RWPE1 (cell line): ENCODE results near the gene IRF1.

Source experiments
- CTCF ChIA-PET: fragments of 350-600 bp; sonication (Branson Sonifier 250); formaldehyde crosslinking; extraction: SDS; loops from one replicate; lab custom pipeline; 2021; lab: Yijun Ruan, JAX
- POLR2A ChIA-PET: fragments of 400-600 bp; formaldehyde crosslinking; extraction: SDS; loops from one replicate; lab custom pipeline; 2020; ENCODE audit warnings: antibody characterized with exemption; ENCODE audit not compliant: low non-redundant PET; lab: Yijun Ruan, JAX
- DNase-seq: peaks from one replicate; pipeline ENCODE4 v3.0.0; 2012; ENCODE audit warnings: low spot score
- H3K27ac ChIP-seq: fragments of 450-650 bp; 2 replicates; pipeline ENCODE4 v1.5.1; 2017
- TF ChIP-seq, protein P1 (sequence below): fragments of 450-650 bp; conservative IDR thresholded peaks from 2 replicates; pipeline ENCODE4 v1.5.1; 2017; ENCODE audit warnings: low read depth, mild to moderate bottlenecking

The IRF1 gene

DNA sequence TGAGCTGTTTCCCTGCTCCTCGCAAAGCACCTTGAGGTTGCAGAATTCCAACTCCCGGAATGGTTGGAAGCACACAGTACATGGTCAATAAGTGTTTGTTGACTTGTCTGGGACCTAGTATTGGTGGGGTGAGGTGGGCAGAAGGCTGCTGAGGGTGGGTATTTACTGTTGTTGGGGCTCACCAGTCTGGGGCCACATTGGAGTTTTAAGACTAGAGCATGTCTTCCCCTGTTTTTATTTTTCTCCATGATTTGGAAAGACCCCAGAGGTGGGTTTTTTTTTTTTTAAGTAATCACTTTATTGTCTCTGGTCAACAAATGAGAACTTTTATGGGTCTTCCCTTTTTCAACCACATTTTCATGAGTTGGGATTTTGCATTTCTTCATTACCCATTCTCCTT lies 55.1 kb downstream of the IRF1 start:
- no peak for DNase-seq
- TF ChIP-seq, protein P1, sequence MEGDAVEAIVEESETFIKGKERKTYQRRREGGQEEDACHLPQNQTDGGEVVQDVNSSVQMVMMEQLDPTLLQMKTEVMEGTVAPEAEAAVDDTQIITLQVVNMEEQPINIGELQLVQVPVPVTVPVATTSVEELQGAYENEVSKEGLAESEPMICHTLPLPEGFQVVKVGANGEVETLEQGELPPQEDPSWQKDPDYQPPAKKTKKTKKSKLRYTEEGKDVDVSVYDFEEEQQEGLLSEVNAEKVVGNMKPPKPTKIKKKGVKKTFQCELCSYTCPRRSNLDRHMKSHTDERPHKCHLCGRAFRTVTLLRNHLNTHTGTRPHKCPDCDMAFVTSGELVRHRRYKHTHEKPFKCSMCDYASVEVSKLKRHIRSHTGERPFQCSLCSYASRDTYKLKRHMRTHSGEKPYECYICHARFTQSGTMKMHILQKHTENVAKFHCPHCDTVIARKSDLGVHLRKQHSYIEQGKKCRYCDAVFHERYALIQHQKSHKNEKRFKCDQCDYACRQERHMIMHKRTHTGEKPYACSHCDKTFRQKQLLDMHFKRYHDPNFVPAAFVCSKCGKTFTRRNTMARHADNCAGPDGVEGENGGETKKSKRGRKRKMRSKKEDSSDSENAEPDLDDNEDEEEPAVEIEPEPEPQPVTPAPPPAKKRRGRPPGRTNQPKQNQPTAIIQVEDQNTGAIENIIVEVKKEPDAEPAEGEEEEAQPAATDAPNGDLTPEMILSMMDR, result no peak
- no peak overlapping the region; the same call in 1 of the 2 replicates for H3K27ac ChIP-seq
- ChIA-PET POLR2A (no interaction called here), CTCF (interaction anchor here (0.7 kb wide), 2 partner anchors 38 to 55 kb away, joined by 3 read pairs; partner anchors contain the start of gene IRF1)

DNA sequence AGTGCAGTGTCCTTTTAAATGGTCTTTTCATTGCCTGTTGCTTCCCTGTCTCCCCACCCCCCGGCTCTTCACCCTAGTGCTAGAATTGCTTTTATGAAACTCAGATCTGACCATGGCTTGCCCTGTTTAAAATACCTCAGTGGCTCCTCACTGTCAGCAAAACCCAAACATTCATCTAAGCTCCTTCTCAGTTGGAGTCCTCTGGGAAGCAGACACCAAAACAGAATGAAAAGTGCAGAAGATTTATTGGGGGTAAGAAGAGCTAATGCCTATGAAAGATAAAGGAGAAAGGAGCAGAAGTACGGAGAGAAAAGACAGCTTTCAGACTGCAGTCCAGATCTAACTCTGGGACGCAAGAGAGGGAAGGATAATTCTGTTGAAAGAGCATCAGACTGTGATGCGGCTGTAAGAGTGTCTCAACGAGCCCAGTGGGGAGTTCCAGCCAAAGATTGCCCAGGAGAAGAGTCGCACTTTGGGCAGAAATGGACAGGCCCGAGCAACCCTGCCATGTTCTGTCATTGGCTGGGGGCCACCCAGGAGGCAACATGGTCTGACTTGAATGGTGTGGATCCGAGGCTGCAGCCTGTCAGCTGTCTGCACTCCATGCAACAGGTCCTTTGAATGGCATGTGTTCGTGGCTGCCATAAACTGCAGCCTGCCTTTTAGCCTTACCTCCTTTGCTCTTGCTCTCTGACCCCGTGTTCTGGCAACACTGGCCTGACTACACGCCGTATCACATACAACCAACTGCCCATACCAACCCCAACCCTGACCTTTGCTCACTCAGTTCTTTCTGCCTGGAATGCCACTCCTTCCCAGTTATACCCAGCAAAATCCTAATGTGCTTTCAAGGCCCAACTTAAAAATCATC lies 55.9 kb downstream of the IRF1 start:
- no peak for DNase-seq
- ChIA-PET POLR2A (no interaction called here), CTCF (interaction anchor here (0.7 kb wide), 2 partner anchors 39 to 56 kb away, joined by 3 read pairs; partner anchors contain the start of gene IRF1)
- TF ChIP-seq, protein P1, result no peak
- H3K27ac ChIP-seq, result peak overlapping the region; percentile 69

DNA sequence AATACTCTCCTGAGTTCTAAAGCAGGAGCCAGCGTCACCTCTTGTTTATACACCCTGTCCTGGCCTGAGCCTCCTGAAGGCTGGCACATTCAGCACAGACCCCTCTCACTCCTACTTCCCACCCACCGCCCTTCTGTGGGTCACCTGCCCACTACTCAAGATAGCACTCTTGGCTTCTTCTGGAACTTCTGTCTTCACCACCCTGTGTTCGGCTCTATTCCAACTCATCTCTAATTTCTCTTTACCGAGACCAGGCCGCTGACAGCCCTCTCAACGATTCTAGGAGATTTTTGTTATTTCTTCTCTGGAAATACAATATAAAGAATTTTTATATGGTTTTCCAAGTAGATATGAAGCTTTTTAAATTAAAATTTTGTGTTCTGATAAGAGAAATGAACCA lies 57.4 kb downstream of the IRF1 start:
- TF ChIP-seq, protein P1, result no peak
- ChIA-PET CTCF (no interaction called here), POLR2A (no interaction called here)
- H3K27ac ChIP-seq, result no peak overlapping the region
- DNase-seq, result no peak

DNA sequence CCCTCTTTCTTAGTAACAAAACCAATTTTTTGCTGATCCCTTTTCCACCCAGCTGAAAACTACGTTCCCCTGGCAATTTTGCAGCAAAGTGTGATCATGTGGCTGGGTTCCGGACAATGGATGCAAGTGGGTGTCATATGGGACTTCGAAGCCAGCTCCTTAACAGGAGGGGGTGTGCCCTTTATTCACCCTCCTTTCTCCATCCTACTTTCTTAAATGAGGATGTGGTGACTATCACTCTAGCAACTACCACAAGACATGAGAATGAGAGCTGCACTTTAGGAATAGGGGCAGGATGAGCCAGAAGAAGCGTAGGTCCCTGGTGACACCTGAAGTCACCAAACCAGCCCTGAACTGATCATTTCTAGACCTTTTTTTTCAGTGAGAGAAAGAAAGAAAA lies 58.9 kb downstream of the IRF1 start:
- DNase-seq, result no peak
- POLR2A ChIA-PET, result no interaction called here
- CTCF ChIA-PET, result no interaction called here
- H3K27ac ChIP-seq, result no peak overlapping the region
- TF ChIP-seq, protein P1, result no peak
